A673 (cell line): ENCODE results near the gene CD40LG. TPM values are rescaled to one million over a fixed set of nuclear protein-coding genes. Genes with fewer than 3 reads are reported as not detected.

Experiments used
- BruUV-seq: library from RNA; stranded (reverse); fragments of 400-500 nt; replicated peaks from 2 replicates; lab custom pipeline; 2021; lab: Mats Ljungman, UMichigan
- CTCF ChIA-PET: fragments of 300-600 bp; sonication (Branson Sonifier 250); formaldehyde crosslinking; loops from one replicate; lab custom pipeline; 2022; ENCODE audit warnings: antibody characterized with exemption; lab: Charles Lee
- POLR2A ChIA-PET: fragments of 300-600 bp; sonication (Branson Sonifier 250); formaldehyde crosslinking; loops from one replicate; lab custom pipeline; 2022; ENCODE audit warnings: antibody characterized with exemption; ENCODE audit not compliant: low non-redundant PET; lab: Charles Lee
- DNase-seq: peaks from one replicate; pipeline ENCODE4 v3.0.0-alpha.2; 2015; ENCODE audit warnings: low spot score
- H3K27ac ChIP-seq: fragments of 200-600 bp; sonication (generic); 2 replicates; pipeline ENCODE4 v1.5.1; 2016; ENCODE audit warnings: mixed run types, low read depth, mild to moderate bottlenecking, mixed read lengths, antibody characterized with exemption, low read length; ENCODE audit not compliant: poor library complexity, severe bottlenecking
- H3K27me3 ChIP-seq: fragments of 200-600 bp; sonication (generic); replicated peaks from 2 replicates; pipeline ENCODE4 v1.6.1; 2017; ENCODE audit warnings: mixed run types, low read depth, mild to moderate bottlenecking, mixed read lengths, antibody characterized with exemption, low read length; ENCODE audit not compliant: insufficient read depth, poor library complexity
- H3K36me3 ChIP-seq: fragments of 200-600 bp; sonication (generic); 2 replicates; pipeline ENCODE4 v1.6.1; 2016; ENCODE audit warnings: mixed run types, mild to moderate bottlenecking, mixed read lengths, antibody characterized with exemption, low read length; ENCODE audit not compliant: insufficient read depth, poor library complexity, severe bottlenecking
- H3K4me1 ChIP-seq: fragments of 200-600 bp; sonication (generic); 2 replicates; pipeline ENCODE4 v1.6.1; 2017; ENCODE audit warnings: mixed run types, mild to moderate bottlenecking, mixed read lengths, antibody characterized with exemption, low read length; ENCODE audit not compliant: insufficient read depth, poor library complexity, severe bottlenecking
- H3K4me3 ChIP-seq: fragments of 200-600 bp; sonication (generic); 2 replicates; pipeline ENCODE4 v1.5.1; 2016; ENCODE audit warnings: low read depth, mixed run types, mild to moderate bottlenecking, mixed read lengths, low read length; ENCODE audit not compliant: poor library complexity, severe bottlenecking
- H3K9me3 ChIP-seq: fragments of 200-600 bp; sonication (generic); 2 replicates; pipeline ENCODE4 v1.6.1; 2016; ENCODE audit warnings: mixed run types, low read depth, mild to moderate bottlenecking, mixed read lengths, antibody characterized with exemption, low read length; ENCODE audit not compliant: poor library complexity, severe bottlenecking
- EZH2 ChIP-seq: fragments of 200-600 bp; sonication (generic); IDR thresholded peaks from 2 replicates; pipeline ENCODE4 v1.6.1; 2017; ENCODE audit warnings: borderline replicate concordance, low read depth, mild to moderate bottlenecking, mixed read lengths, antibody characterized with exemption, low read length; ENCODE audit not compliant: poor library complexity, severe bottlenecking
- intact Hi-C: fragments of 100-400 bp; cut with micrococcal nuclease; formaldehyde crosslinking; loops from one replicate; pipeline ENCODE4 v1.10.0; 2022; ENCODE audit not compliant: unreplicated experiment
- total RNA-seq: library from RNA; stranded (reverse); gene quantifications from 2 replicates; pipeline ENCODE4 v1.2.3, GENCODE V29; 2021
- TF ChIP-seq, protein P1 (sequence below): fragments of 300-800, 200-600 bp; sonication (generic); conservative IDR thresholded peaks from 2 replicates; pipeline ENCODE4 v1.5.1; 2017; ENCODE audit warnings: low read depth, mild to moderate bottlenecking, antibody characterized with exemption, low read length, moderate library complexity, mixed read lengths

CD40LG gene
- total RNA-seq, 1 experiment from 2014 or later = not detected

DNA sequence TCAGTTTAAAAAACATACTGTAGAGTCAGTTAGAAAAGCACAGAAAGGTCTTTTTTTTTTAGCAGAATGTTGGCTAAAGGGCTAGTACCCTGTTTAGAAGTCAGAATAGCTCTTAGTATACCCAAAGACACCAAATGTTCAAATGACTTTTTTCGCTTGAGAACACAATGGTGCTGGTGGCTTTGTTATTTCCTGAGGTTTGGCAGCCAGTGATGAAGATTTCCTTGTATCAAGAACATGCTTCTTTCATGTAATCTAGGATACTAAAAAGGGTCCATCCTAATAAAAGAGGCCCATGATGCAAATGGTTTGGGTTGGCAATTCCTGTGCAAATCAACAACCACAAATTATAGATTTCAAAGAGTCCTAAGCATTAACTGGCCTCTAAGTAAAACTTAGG is 21.1 kb upstream of the CD40LG start:
- BruUV-seq = no TSS peak
- ChIA-PET POLR2A (no interaction called here), CTCF (no interaction called here)

DNA sequence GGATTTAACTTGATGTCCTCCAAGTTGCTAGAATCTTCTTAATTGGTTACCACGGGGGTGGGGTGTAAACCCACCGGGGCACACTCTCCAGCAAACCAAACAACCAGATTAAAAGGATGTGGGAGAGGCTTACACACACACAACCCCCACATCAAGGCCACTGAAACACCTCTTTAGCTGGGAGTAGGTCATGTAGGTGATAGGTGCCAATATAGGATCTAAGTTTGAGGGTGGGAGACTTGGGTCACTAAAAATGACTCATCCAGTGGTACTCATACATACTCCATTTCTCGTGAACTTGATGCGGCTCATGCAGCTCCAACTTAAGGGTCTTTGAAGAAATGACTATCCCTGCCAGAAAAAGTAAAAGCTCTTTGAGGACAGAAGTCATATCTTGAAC is 20.5 kb upstream of the CD40LG start:
- no TSS peak for BruUV-seq
- CTCF ChIA-PET = no interaction called here

More for the DNA sequence above, 21.1 kb upstream of the CD40LG start:
- Histone ChIP-seq H3K27me3 (no peaks in the 10 kb centered on the region), H3K4me3 (no peak overlapping the region), H3K36me3 (no peaks in the 10 kb centered on the region), H3K27ac (no peak overlapping the region), H3K4me1 (no peaks in the 10 kb centered on the region), H3K9me3 (no peaks in the 10 kb centered on the region)
- TF ChIP-seq EZH2 = no peak
- TF ChIP-seq, protein P1, sequence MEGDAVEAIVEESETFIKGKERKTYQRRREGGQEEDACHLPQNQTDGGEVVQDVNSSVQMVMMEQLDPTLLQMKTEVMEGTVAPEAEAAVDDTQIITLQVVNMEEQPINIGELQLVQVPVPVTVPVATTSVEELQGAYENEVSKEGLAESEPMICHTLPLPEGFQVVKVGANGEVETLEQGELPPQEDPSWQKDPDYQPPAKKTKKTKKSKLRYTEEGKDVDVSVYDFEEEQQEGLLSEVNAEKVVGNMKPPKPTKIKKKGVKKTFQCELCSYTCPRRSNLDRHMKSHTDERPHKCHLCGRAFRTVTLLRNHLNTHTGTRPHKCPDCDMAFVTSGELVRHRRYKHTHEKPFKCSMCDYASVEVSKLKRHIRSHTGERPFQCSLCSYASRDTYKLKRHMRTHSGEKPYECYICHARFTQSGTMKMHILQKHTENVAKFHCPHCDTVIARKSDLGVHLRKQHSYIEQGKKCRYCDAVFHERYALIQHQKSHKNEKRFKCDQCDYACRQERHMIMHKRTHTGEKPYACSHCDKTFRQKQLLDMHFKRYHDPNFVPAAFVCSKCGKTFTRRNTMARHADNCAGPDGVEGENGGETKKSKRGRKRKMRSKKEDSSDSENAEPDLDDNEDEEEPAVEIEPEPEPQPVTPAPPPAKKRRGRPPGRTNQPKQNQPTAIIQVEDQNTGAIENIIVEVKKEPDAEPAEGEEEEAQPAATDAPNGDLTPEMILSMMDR = no peak
- DNase-seq = no peak
- intact Hi-C loops = no loop called here

DNA sequence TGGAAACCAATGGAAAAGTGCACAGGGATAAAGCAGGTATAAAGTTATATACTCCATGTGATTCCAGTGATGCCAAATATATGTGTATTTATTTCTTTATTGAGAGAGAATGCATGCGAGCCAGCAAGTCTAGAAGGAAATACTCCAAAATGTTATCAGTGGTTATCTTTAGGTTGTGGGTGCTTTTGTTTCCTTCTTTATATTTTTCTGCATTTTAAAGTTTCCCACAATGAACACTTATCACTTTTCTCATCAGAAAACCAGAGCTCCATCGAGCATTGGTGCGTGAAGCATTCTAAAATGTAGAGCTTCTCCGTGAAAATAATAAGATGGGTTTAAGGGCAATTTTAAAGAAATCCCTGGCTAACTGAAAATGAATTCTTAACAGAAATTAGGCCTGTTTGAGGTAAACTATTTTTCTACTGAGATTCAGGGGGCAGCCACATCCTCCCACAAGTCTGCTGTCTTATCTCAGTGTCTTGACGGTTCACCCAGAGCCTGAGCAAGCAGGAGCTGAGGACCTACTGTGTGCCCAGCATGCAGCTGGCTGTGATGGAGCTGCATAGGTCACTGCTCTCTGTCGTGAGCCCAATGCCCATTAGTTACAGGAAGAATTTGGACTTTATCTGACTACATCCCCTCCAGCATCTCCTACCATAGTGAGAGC is 18.7 kb upstream of the CD40LG start:
- intact Hi-C loops = no loop called here
- no peaks in the 10 kb centered on the region for H3K4me1 ChIP-seq
- no peaks in the 10 kb centered on the region for H3K36me3 ChIP-seq
- BruUV-seq = no TSS peak
- no peak for TF ChIP-seq EZH2
- TF ChIP-seq, protein P1 = no peak
- H3K27ac ChIP-seq = no peak overlapping the region
- POLR2A ChIA-PET = no interaction called here
- no peak overlapping the region for H3K4me3 ChIP-seq
- H3K9me3 ChIP-seq = no peaks in the 10 kb centered on the region
- CTCF ChIA-PET = no interaction called here
- no peak for DNase-seq
- H3K27me3 ChIP-seq = no peaks in the 10 kb centered on the region

More for the DNA sequence above, 20.5 kb upstream of the CD40LG start:
- H3K27me3 ChIP-seq = no peaks in the 10 kb centered on the region
- no peak for TF ChIP-seq EZH2
- TF ChIP-seq, protein P1 = no peak
- no peaks in the 10 kb centered on the region for H3K9me3 ChIP-seq
- H3K27ac ChIP-seq = no peak overlapping the region
- no peak for DNase-seq
- no peak overlapping the region for H3K4me3 ChIP-seq
- intact Hi-C loops = no loop called here
- no peaks in the 10 kb centered on the region for H3K36me3 ChIP-seq
- H3K4me1 ChIP-seq = no peaks in the 10 kb centered on the region
- POLR2A ChIA-PET = no interaction called here
